ENCODE results near the gene CYB5R3.

- TF ChIP-seq, protein P1, sequence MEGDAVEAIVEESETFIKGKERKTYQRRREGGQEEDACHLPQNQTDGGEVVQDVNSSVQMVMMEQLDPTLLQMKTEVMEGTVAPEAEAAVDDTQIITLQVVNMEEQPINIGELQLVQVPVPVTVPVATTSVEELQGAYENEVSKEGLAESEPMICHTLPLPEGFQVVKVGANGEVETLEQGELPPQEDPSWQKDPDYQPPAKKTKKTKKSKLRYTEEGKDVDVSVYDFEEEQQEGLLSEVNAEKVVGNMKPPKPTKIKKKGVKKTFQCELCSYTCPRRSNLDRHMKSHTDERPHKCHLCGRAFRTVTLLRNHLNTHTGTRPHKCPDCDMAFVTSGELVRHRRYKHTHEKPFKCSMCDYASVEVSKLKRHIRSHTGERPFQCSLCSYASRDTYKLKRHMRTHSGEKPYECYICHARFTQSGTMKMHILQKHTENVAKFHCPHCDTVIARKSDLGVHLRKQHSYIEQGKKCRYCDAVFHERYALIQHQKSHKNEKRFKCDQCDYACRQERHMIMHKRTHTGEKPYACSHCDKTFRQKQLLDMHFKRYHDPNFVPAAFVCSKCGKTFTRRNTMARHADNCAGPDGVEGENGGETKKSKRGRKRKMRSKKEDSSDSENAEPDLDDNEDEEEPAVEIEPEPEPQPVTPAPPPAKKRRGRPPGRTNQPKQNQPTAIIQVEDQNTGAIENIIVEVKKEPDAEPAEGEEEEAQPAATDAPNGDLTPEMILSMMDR (IDR thresholded peaks at IDR 0.05; ENCODE audit: insufficient read depth, low read depth, low read length): no peak
- TF ChIP-seq EZH2 (IDR thresholded peaks at IDR 0.05; ENCODE audit: insufficient read depth, low read length): no peak
Measured at GRCh38 chr22:42624551-42625106, 24.6 kb downstream of the CYB5R3 start.

Measured in astrocyte (in vitro differentiated cells and primary cell).